ENCODE measurements around the gene JMJD4.

The JMJD4 gene, protein sequence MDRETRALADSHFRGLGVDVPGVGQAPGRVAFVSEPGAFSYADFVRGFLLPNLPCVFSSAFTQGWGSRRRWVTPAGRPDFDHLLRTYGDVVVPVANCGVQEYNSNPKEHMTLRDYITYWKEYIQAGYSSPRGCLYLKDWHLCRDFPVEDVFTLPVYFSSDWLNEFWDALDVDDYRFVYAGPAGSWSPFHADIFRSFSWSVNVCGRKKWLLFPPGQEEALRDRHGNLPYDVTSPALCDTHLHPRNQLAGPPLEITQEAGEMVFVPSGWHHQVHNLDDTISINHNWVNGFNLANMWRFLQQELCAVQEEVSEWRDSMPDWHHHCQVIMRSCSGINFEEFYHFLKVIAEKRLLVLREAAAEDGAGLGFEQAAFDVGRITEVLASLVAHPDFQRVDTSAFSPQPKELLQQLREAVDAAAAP

DNA sequence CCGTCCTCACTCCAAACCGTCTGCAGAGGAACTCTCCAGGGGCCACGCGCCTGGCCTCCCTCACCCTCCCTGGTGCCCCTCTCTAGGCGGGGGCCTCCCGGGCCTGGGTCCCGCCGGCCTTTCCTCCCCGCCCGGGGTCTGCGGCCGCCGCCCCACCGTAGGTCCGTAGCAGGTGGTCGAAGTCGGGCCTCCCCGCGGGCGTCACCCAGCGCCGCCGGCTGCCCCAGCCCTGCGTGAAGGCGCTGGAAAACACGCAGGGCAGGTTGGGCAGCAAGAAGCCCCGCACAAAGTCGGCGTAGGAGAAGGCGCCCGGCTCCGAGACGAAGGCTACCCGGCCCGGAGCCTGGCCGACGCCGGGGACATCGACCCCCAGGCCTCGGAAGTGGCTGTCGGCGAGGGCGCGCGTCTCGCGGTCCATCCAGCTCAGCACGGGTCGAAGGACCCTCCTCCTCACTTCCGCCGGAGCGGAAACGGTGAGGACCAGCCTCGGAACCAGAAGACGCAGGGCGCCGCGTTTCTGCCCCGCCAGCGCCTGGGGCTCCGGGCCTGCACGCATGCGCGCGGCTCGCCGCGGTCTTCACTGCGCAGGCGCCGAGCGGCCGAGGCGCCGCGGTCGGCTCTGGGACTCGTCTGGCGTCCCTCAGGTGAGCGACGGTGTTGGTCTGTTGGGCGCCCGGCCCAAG, at the start of gene JMJD4, which contains the start of gene SNAP47:
JMJD4 (minus strand) TSS at position 447 of the 683 bp plus-strand sequence; CDS start at position 418, 29 bp downstream.
SNAP47 (plus strand) TSS at position 580 of the 683 bp plus-strand sequence. CDS start 12,302 bp downstream, outside the sequence.
- DNase-seq (ENCODE audit: low spot score): peak; percentile 85

DNA sequence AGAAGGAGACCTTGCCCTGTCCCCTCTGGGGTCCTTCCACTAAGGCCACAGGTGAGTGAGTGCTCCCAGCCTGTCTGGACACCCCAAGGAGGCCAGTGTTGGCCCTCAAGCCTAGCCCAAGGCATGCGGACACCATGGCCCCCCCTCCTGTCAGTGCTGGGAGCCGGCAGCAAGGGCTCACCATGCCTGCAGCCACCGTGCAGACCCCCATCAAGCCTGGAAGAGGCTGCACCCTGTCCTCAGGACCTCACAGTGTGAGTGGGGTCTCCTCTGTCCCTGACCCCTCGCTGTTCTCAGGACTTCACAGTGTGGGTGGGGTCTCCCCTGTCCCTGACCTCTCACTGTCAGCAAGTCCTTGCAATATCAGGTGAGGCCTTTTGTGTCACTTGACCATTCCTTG, 47.1 kb upstream of the JMJD4 start:
- DNase-seq (ENCODE audit: low spot score): no peak

DNA sequence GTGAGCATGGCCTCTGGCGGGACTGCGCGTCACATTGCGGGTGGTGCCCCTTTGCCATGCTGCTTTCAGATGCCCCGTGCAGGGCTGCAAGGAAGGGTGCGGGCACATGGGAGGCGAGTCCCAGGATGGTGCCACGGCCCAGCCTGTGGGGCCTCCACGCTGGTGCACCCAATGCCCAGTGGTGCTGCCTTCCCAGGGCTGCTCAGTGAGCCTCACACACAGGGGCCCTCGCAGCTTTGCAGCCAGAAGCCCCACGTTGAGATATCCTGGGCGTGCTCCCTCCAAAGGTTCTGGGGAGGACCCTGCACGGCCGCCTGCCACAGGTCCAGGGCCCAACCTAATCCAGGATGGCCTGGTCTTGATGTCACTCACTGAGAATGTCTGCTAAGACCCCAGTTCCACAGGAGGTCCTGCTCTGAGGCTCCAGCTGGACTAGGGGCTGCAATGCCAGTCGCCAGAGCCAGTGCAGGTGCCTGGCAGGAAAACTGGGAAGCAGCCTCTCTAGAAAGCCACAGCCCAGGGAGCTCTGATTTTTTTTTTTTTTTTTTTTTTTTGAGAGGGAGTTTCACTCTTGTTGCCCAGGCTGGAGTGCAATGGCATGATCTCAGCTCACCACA, 46.3 kb upstream of the JMJD4 start:
- DNase-seq (ENCODE audit: low spot score): no peak

DNA sequence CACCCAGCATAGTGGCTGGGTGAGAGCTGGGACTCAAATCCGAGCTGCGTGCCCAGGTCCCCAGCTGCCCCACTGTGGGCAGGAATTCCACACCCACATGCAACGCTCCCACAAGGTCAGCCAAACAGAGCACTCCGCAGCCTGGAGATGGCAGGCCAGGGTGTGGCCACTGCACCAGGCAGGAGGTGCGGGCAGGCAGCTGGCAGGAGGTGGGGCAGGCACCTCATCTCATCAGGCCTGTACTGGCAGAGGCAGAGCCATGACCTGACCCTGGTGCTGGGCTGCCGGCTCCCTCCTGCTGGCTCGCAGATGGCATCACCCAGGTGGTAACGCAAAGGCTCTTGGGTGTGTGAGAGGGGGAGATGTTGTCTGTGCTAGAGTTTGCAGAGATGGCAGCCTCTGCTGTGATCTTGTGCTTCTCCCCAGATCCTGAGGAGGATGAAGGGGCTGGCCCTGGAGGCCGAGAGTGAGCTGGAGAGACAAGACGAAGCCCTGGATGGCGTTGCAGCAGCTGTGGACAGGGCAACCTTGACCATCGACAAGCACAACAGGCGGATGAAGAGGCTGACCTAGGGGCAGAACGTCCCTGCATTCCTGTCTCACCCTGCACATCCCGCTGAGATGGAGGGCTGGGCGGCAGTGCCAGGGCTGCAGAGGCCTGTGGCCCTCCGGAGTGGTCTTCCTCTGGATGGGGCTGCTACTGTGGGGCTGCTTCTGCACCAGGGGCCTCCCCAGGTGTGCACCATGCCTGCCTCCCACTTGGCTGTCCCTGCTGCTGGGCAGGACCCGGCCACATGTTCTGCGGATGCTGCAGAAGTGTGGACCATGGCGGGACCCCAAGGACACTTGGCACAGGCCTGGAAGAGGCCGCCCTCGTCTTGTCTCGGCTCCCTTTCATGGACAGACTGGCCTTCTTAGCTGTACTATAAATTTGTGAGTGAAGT, 45.3 kb upstream of the JMJD4 start:
- no peak for DNase-seq (ENCODE audit: low spot score)

DNA sequence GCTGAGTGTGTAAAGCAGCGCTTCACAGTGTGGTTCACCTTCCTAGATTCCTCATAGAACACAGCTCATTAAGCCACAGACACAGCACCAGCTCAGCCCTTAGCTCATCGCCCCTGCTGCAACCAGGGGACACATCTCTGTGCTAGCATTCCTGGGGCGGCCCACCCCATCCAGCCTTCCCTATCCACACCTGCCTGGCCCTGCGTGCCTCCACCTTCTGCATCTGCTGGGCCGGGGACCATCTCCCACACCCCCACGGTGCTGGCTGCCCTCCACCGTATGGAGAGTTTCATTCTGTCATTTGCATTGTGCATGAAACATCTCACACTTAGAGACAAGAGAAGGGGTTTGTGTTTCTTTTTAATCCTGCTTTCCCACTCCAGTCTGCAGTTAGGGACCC, 44.6 kb upstream of the JMJD4 start:
- DNase-seq (ENCODE audit: low spot score): no peak

DNA sequence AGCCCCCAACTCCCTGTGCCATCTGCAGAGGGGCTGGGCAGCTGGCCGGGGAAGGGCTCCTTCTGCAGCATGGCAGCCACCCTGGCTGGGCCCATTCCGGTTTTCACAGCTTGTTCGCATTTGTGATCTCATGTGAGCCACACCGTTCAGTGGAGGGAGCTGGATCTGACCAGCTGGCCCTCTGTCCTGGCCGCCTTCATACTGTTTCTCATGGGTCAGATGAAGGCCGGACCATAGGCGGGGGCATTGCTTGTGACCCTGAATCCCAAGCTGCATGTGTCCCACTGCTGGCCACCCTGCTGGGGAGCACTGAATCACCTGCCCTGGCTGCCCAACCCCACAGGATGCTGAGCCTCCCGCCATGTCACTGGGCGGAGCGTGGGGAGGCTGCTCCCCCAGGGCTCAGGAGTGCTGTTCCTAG, 43.9 kb upstream of the JMJD4 start:
- no peak for DNase-seq (ENCODE audit: low spot score)

DNA sequence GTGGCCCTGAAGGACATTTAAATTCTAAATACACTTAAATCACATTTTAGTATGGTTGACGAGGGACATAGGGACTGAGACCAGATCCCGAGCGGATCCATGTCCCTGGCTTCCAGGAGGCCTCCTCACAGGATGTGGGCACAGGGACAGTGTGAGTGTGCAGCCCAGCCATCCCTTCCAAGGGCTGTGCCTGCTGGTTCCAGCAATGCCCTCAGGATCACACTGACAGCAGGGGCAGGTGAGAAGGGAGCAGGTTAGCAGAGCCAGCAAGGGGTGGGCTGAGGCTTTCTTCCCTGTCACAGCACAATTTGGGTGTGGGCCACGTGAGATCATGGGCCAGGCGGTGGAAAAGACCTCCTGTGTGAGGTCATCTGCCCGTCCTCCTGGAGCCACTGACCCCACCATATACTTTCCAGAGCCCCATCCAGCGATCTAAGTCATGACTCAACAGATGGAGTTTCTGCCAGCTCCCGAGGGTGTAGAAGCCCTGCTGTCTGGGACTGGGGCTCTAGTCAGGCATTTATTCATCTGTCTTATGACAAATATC, 43.4 kb upstream of the JMJD4 start:
- DNase-seq (ENCODE audit: low spot score): no peak

DNA sequence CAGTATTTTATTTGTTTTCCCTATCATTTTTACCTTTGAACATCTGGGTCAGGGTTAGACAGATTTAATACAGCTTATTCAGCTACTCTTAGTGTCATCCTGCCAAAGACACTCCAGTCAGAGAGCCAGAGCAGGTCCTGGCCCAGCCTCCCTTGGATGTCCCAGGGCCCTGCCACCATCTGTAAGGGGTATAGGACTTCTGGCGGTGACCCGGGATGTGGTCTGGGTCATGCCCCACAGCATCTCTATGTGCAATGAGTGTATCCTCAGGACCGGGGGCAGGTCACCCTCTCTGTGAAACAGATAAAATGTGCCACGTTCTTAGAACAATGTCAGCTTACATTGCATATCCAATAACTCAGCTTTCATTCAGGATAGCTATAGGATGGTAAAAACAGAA, 42.5 kb upstream of the JMJD4 start:
- DNase-seq (ENCODE audit: low spot score): no peak

DNA sequence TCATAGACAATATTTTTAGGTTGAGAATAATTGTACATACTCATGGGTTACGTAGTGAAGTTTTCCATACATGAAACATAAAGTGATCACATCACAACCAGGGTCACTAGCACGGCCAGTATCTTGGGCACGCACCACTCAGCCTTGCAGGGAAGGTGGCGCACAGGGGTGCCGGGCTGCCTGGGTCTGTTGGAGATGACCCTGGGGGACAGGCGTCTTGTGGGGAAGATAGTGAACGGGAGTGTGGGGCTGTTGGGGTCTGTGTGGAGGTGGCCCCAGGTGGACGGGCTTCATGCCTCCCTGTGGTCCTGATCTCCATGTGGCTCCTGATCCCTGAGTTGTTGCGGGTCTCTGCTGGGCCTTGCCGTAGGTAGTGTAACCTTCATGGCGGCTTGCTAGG, 42.1 kb upstream of the JMJD4 start:
- DNase-seq (ENCODE audit: low spot score): no peak

DNA sequence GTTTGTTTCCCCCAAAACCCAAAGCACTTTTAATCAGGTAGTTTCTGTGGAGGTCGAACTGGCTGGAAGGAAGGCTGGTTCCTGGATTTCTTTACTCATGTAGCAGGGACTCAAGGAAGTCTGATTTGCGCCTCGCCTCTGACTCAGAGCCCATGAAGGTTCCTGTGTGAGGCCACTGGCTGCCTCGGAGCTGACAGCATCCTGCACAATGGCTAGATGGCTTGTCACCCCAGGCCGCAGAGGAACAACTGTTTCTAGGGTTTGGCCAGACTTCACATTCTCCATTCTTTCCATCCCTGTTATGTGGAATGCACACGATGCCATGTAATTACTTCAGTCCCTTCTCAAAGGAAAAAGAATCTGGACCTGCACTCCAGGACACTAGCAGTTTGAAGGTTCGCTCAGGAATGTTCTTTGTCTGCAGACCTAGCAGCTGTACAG, 41.2 kb upstream of the JMJD4 start:
- no peak for DNase-seq (ENCODE audit: low spot score)

DNA sequence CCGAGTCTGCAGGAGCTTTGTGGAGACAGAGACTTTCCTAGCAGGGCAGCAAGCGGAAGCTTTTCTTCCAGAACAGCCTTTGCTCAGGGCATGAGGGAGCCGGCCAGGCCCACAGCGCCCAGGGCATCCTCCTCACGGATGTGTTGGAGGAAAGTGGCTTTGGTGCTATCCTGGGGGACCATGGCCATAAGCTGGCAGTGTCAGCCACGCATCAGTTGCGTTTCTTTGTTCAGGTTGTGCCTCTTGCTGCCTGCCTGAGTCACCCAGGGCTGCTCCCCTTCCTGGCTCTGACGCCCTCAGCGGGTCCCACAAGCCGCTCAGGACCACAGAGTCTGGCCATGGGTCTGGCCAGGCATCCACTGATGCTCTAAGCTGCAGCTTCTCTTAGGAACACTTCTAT, 40.7 kb upstream of the JMJD4 start:
- DNase-seq (ENCODE audit: low spot score): no peak

DNA sequence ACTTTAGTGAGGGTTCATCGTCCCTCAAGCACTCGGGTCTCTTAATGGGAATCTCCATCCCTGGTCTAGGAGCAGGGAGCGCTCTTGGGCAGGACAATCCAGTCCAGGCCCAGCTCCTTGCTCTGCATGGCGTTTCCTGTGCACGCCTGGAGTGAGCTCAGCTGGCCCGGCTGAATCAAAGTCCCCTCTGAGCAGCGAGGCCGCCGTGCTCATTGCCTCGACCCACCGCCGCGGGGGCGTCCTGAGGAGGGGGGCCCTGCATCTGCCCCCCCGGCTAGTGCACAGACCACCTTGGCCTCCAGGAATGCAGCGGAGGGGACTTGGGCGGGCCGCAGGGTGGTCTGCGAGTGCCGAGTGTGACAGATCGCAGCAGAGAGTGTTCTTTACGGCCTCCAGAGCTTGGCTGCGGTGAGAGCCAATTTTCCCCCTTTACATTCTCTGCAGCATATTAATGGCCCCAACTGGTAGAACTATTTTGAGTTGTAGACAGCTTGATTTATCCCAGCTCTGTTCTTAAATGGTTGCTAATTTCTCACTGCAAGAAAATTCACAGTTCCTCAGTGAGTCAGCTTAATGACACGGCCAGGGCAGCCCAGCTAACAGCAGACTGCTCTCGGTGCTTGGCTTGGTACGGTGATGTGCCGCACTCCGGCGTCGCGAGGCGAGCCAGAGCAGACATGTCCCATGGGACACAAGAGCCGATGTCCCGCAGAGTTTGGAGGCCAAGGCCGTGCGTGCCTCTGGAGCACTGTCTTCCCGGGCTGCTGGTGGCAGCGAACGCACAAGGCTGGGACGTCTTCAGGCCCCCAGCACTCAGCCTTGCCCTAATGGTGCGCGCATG, 39.9 kb upstream of the JMJD4 start:
- no peak for DNase-seq (ENCODE audit: low spot score)

DNA sequence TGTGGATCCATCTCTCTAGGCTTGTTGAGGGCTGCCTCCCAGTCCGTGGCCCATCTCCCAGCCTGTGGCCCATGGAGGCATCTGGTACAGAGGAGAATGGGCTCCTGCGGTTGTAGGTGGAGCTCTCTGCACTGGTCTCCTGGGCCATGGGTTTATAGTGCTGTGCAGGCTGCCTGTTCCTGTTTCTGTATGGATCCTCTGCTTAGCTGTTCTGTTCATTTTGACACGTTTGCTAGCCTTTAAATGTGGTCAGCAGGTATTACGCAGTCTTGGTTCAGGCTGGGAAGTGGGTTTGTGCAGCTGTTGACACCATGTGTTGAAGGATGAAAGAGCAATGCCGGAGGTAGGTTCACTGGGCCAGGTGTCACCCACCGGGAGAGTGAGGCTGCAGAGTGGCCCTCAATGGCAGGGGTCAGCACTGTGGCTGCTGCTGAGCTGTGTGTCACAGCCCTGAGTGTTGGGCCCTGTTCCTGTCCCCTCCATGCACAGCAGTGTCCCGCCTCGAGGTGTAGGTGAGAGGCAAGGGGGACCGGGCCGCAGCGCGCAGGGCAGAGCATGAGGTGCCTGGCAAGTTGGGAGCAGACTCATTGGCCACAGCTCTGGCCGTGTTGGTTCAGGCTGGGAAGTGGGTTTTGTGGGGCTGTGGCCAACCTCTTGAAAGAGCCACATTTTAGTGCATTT, 39.1 kb upstream of the JMJD4 start:
- no peak for DNase-seq (ENCODE audit: low spot score)

DNA sequence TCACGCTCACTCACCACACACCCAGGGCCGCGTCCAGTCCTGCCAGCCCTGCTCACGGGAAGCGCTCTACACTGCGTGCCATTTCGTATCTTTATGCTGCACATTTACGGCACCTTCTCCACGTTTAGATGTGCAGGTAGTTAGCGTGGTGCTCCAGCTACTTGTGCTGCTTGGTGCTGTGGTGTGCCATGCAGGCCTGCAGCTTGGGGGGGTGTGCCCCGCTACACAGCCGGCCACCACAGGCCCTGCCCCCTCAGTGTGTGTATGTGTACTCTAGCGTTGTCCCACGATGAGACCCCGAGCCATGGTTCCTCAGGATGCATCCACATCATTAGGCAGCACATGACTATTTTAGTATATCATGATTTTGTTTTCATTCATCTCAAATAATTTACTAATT, 38.5 kb upstream of the JMJD4 start:
- DNase-seq (ENCODE audit: low spot score): no peak

DNA sequence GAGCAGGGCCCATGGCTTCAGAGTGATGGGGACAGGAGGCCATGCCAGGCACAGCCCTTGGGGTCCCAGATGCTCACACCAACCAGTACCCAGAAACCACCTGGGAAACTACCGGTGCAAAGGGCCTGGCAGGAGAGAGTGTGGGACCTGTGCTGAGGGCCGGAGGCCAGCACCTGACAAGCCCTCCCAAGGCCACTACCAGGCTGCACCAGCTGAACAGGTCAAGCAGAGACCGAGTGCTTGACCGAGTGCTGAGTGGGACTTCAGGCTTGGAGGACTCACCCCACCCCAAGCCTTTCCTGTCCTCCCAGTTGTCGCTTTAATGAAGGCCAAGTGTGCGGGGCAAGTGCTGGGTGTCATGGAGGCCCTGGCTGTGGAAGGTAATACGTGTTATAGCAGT, 36.7 kb upstream of the JMJD4 start:
- no peak for DNase-seq (ENCODE audit: low spot score)

DNA sequence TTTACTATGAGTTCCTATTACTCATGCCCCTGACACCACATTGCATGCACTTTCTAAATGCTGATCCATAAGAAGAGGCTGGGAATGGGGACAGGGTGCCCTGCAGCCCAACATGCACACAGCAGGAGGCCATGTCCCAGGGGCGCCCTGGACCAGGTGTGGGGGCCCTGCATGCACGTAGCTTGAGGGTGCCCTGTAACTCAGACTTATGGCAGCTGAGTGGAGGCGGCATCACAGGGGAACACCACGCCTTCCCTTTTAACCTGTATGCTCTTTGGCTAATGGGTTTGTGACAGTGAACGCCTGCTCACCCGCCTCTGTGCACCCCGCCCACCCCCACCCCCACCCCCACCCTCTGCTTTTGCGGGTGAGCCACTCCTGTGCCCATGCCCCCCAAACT, 36.2 kb upstream of the JMJD4 start:
- DNase-seq (ENCODE audit: low spot score): no peak

DNA sequence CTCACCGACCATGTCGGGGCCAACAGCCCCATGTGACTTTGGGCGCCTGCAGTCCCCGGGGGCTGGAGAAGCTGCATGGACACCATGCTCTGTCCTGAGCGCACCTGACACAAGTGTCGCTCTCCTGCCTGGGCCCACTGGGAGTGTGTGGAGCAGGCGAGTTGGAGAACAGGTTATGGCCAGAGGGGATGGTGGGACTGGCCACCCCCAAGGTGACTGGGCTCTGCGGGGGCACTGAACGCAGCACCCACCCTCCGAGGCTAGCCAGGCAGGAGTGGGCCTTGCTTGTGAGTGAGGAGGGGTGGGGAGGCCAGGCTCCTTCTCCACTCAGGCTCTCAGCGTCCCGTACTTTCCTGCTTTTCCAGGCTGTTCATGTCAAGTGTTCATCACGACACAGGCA, 35.7 kb upstream of the JMJD4 start:
- DNase-seq (ENCODE audit: low spot score): no peak

DNA sequence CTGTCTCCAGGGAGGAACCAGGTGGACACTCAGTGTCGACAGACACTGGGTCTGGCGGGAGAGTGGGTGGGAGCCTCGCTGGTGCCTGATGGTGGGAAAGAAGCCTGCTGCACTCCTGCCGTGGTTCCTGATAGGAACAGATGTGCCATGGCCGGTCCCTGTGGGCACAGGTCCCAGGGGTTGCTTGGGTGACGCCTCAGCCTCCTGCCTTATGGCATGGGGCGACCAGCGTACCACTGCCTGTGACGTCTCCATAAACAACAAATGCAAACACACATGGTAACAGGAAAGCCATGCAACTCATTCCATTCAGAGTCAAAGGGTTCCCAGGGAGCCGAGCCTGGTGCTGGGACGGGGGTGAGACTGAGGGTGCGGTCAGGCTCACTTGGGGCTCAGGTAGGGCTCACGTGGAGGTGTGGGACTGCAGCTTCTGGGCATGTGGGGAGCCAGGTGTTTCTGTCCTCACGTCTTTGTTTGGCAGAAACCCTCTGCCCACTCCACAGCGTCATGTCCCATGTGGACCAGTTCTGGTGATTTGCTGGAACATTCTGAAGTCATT, 34.9 kb upstream of the JMJD4 start:
- no peak for DNase-seq (ENCODE audit: low spot score)

DNA sequence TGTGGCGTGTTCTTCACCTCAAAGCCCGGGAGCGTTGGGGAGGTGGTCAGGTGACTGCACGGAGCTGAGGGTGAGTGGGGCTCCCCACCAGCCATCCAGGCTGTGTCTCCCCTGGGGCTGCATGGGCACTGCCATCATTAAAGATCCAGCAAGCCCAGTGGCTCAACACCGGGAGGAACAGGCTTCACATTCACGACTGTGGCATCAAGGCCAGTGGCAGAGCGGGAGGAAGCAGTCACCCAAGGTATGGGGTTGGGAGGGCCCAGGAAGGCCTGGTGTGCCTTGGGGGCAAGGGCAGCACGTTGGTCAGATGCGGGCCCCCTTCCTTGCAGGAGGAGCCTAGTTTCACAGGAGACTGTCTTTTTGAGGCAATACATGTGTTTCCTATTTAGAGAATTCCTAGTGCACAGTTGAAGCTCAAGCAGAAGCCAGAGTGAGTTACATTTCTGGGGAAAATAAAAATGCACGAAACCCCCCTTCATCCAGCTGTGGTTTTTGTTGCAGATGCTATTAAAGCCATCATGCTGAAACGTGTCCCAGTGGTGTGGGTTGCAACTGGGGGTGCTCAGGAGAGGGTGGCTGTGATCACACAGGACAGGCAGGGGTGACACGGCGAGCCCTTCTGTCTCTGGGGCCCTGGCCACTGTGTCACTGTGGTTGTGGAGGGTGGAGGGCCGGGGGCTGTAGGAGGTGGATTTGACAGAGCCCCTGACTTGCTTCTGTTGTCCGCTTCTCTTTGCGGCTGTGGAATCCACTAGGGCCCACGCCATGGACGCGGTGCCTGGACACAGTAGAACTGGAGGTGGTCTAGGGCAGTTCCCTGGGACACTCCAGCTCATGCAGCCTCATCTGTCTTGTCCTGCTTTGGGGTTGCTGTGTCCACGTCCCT, 34.2 kb upstream of the JMJD4 start:
- no peak for DNase-seq (ENCODE audit: low spot score)
